Stimulated activated CD4-positive, alpha-beta T cell treated with anti-CD3 and anti-CD28 coated beads, Interleukin-4, amount 100 ng/mL, for 24 hours (primary cell): Measurements from ENCODE around the gene NR2F1.

Experiments used
- DNase-seq: peaks from one replicate; pipeline ENCODE4 v3.0.0-alpha.2; 2020

NR2F1 gene

GRCh38 chr5:93591323-93591945 is 8.4 kb downstream of the NR2F1 start:
- no peak for DNase-seq

GRCh38 chr5:93592883-93593282 is 9.9 kb downstream of the NR2F1 start:
- no peak for DNase-seq

GRCh38 chr5:93593476-93594131 is 10.6 kb downstream of the NR2F1 start:
- no peak for DNase-seq

GRCh38 chr5:93594591-93595419 is 11.8 kb downstream of the NR2F1 start:
- no peak for DNase-seq

- no peak for DNase-seq
Measured at GRCh38 chr5:93595420-93596147, 12.6 kb downstream of the NR2F1 start.

GRCh38 chr5:93596310-93596675 is 13.3 kb downstream of the NR2F1 start:
- no peak for DNase-seq

GRCh38 chr5:93596676-93597490 is 13.9 kb downstream of the NR2F1 start:
- no peak for DNase-seq

GRCh38 chr5:93598091-93599000 is 15.3 kb downstream of the NR2F1 start:
- DNase-seq: no peak

- no peak for DNase-seq
Measured at GRCh38 chr5:93599001-93599379, 16.0 kb downstream of the NR2F1 start.

- no peak for DNase-seq
Measured at GRCh38 chr5:93599399-93600120, 16.5 kb downstream of the NR2F1 start.

- no peak for DNase-seq
Measured at GRCh38 chr5:93600409-93601070, 17.5 kb downstream of the NR2F1 start.

GRCh38 chr5:93601071-93601801 is 18.2 kb downstream of the NR2F1 start:
- DNase-seq: no peak

GRCh38 chr5:93601802-93602155 is 18.8 kb downstream of the NR2F1 start:
- no peak for DNase-seq

GRCh38 chr5:93602241-93603077 is 19.4 kb downstream of the NR2F1 start:
- no peak for DNase-seq

GRCh38 chr5:93603078-93603792 is 20.2 kb downstream of the NR2F1 start:
- DNase-seq: no peak

- DNase-seq: no peak
Measured at GRCh38 chr5:93603793-93604643, 21.0 kb downstream of the NR2F1 start.
